ENCODE measurements around the gene IL2RG.

DNA sequence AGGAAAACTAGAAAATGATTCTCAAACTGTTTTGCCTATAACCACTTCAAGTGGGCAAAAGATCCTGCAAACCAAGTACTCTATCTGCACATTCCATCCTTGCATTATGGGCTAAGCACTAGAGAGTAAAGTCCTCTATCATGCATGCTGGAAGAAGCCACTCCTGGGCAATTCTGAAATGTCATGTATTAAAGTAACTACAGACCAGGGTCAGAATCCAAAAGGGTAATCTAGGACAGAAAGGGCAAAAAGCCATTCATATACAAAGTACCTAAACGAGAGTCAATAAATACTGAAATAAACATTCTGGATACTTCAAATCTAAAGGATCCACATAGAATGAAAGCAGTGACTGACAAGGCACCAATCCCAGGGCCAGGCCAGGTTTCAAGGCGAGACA lies 44.3 kb downstream of the IL2RG start:
- no peak for TF ChIP-seq JUNB (IDR thresholded peaks at IDR 0.05)
- TF ChIP-seq, protein P1, sequence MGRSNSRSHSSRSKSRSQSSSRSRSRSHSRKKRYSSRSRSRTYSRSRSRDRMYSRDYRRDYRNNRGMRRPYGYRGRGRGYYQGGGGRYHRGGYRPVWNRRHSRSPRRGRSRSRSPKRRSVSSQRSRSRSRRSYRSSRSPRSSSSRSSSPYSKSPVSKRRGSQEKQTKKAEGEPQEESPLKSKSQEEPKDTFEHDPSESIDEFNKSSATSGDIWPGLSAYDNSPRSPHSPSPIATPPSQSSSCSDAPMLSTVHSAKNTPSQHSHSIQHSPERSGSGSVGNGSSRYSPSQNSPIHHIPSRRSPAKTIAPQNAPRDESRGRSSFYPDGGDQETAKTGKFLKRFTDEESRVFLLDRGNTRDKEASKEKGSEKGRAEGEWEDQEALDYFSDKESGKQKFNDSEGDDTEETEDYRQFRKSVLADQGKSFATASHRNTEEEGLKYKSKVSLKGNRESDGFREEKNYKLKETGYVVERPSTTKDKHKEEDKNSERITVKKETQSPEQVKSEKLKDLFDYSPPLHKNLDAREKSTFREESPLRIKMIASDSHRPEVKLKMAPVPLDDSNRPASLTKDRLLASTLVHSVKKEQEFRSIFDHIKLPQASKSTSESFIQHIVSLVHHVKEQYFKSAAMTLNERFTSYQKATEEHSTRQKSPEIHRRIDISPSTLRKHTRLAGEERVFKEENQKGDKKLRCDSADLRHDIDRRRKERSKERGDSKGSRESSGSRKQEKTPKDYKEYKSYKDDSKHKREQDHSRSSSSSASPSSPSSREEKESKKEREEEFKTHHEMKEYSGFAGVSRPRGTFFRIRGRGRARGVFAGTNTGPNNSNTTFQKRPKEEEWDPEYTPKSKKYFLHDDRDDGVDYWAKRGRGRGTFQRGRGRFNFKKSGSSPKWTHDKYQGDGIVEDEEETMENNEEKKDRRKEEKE (IDR thresholded peaks at IDR 0.05), result no peak
- TF ChIP-seq, protein P2, sequence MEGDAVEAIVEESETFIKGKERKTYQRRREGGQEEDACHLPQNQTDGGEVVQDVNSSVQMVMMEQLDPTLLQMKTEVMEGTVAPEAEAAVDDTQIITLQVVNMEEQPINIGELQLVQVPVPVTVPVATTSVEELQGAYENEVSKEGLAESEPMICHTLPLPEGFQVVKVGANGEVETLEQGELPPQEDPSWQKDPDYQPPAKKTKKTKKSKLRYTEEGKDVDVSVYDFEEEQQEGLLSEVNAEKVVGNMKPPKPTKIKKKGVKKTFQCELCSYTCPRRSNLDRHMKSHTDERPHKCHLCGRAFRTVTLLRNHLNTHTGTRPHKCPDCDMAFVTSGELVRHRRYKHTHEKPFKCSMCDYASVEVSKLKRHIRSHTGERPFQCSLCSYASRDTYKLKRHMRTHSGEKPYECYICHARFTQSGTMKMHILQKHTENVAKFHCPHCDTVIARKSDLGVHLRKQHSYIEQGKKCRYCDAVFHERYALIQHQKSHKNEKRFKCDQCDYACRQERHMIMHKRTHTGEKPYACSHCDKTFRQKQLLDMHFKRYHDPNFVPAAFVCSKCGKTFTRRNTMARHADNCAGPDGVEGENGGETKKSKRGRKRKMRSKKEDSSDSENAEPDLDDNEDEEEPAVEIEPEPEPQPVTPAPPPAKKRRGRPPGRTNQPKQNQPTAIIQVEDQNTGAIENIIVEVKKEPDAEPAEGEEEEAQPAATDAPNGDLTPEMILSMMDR (IDR thresholded peaks at IDR 0.05 in 2 of 3, conservative IDR thresholded peaks at IDR 0.05 in 1 of 3; ENCODE audit: control insufficient read depth in 2 of 3, extremely low read depth in 1 of 3, insufficient read depth in 1 of 3, low read depth in 3 of 3, low read length in 3 of 3), result no peak
- TF ChIP-seq POLR2A (IDR thresholded peaks at IDR 0.05; ENCODE audit: low read depth, low read length), result no peak
- TF ChIP-seq KAT2A (conservative IDR thresholded peaks at IDR 0.05; ENCODE audit: control insufficient read depth, low read depth, low read length), result no peak
- no peak for TF ChIP-seq BRCA1 (IDR thresholded peaks at IDR 0.05; ENCODE audit: low read depth, low read length)
- no peak for TF ChIP-seq DPF2 (IDR thresholded peaks at IDR 0.05)
- TF ChIP-seq SUPT20H (IDR thresholded peaks at IDR 0.05; ENCODE audit: borderline replicate concordance, control insufficient read depth, low read depth, low read length), result no peak
- TF ChIP-seq EZH2 (IDR thresholded peaks at IDR 0.05; ENCODE audit: borderline replicate concordance, control insufficient read depth, low read depth, low read length), result no peak
- no peak for TF ChIP-seq USF2 (IDR thresholded peaks at IDR 0.05; ENCODE audit: borderline replicate concordance, low read depth, low read length)
- TF ChIP-seq CREB1 (IDR thresholded peaks at IDR 0.05; ENCODE audit: low read depth), result no peak

Data from GM12878 (cell line).